Astrocyte (in vitro differentiated cells and primary cell): Measurements from ENCODE around the gene SH3PXD2B. TPM values are rescaled to one million over a fixed set of nuclear protein-coding genes. Genes with fewer than 3 reads are reported as not detected.

Experiments
- DNase-seq: peaks from one replicate; pipeline ENCODE4 v3.0.0-alpha.2; 2010; ENCODE audit warnings: low read depth
- FAIRE-seq: peaks from 2 replicates; lab custom pipeline; 2011; peaks lifted over from hg19 to GRCh38; lab: Jason Lieb, UNC
- H2AFZ ChIP-seq: 2 replicates; pipeline ENCODE4 v1.6.0; 2012; ENCODE audit warnings: low read depth, low read length, inconsistent platforms
- H3K27ac ChIP-seq: 2 replicates; pipeline ENCODE4 v1.5.1; 2011; ENCODE audit warnings: low read depth, low read length, inconsistent platforms
- H3K27me3 ChIP-seq: 2 replicates; pipeline ENCODE4 v1.6.0; 2011; ENCODE audit warnings: low read length, inconsistent platforms; ENCODE audit not compliant: insufficient read depth
- H3K36me3 ChIP-seq: 2 replicates; pipeline ENCODE4 v1.5.1; 2011; ENCODE audit warnings: low read length, inconsistent platforms; ENCODE audit not compliant: insufficient read depth
- H3K4me1 ChIP-seq: 2 replicates; pipeline ENCODE4 v1.5.1; 2011; ENCODE audit warnings: low read length, inconsistent platforms; ENCODE audit not compliant: insufficient read depth
- H3K4me2 ChIP-seq: 2 replicates; pipeline ENCODE4 v1.6.0; 2012; ENCODE audit warnings: low read length, inconsistent platforms
- H3K4me3 ChIP-seq: 2 replicates; pipeline ENCODE4 v1.5.1; 2011; ENCODE audit warnings: low read depth, mild to moderate bottlenecking, low read length, inconsistent platforms; ENCODE audit not compliant: insufficient read depth
- H3K79me2 ChIP-seq: 2 replicates; pipeline ENCODE4 v1.6.0; 2012; ENCODE audit warnings: mild to moderate bottlenecking, low read length, inconsistent platforms; ENCODE audit not compliant: insufficient read depth
- H3K9ac ChIP-seq: 2 replicates; pipeline ENCODE4 v1.6.0; 2012; ENCODE audit warnings: mild to moderate bottlenecking, low read length, inconsistent platforms
- H3K9me3 ChIP-seq: 2 replicates; pipeline ENCODE4 v1.5.1; 2012; ENCODE audit warnings: low read depth, mild to moderate bottlenecking, low read length, inconsistent platforms; ENCODE audit not compliant: insufficient read depth
- H4K20me1 ChIP-seq: 2 replicates; pipeline ENCODE4 v1.6.0; 2012; ENCODE audit warnings: low read length, inconsistent platforms; ENCODE audit not compliant: insufficient read depth
- H3K27ac Mint-ChIP-seq: one replicate; pipeline ENCODE4 v1.8.0; 2021; ENCODE audit warnings: mild to moderate bottlenecking, mixed read lengths; ENCODE audit not compliant: unreplicated experiment
- H3K27me3 Mint-ChIP-seq: one replicate; pipeline ENCODE4 v1.8.0; 2021; ENCODE audit warnings: low read depth, mixed read lengths; ENCODE audit not compliant: unreplicated experiment
- H3K36me3 Mint-ChIP-seq: one replicate; pipeline ENCODE4 v1.8.0; 2021; ENCODE audit warnings: low read depth, mixed read lengths; ENCODE audit not compliant: unreplicated experiment
- H3K4me1 Mint-ChIP-seq: one replicate; pipeline ENCODE4 v1.8.0; 2021; ENCODE audit warnings: low read depth, mixed read lengths; ENCODE audit not compliant: unreplicated experiment
- H3K4me3 Mint-ChIP-seq: one replicate; pipeline ENCODE4 v1.8.0; 2021; ENCODE audit warnings: mild to moderate bottlenecking, moderate library complexity, mixed read lengths; ENCODE audit not compliant: unreplicated experiment
- H3K9me3 Mint-ChIP-seq: one replicate; pipeline ENCODE4 v1.8.0; 2021; ENCODE audit warnings: mild to moderate bottlenecking, mixed read lengths; ENCODE audit not compliant: unreplicated experiment
- CTCF ChIP-seq: IDR thresholded peaks from 2 replicates; pipeline ENCODE4 v1.5.1; 2011; ENCODE audit warnings: low read depth, mild to moderate bottlenecking, inconsistent platforms, low read length, moderate library complexity; ENCODE audit not compliant: insufficient read depth
- EZH2 ChIP-seq: IDR thresholded peaks from 2 replicates; pipeline ENCODE4 v1.6.1; 2012; ENCODE audit warnings: mild to moderate bottlenecking, low read length, inconsistent platforms; ENCODE audit not compliant: insufficient read depth
- total RNA-seq: library from RNA; stranded (reverse); gene quantifications from 2 replicates; pipeline ENCODE4 v1.2.1, GENCODE V29; 2021

SH3PXD2B gene
- total RNA-seq, 1 donor from 2014 or later = 66.0 TPM

- Mint-ChIP-seq H3K4me1 (peaks cover under 1% of the 10 kb centered on the region), H3K9me3 (peaks cover 2% of the 10 kb centered on the region), H3K4me3 (no peak overlapping the region), H3K27ac (no peak overlapping the region), H3K36me3 (peaks cover 33% of the 10 kb centered on the region), H3K27me3 (no peaks in the 10 kb centered on the region)
- Histone ChIP-seq H3K9me3 (no peaks in the 10 kb centered on the region), H3K4me3 (no peak overlapping the region), H3K27ac (no peak overlapping the region), H3K36me3 (peaks cover 13% of the 10 kb centered on the region), H3K79me2 (no peaks in the 10 kb centered on the region), H4K20me1 (peaks cover 37% of the 10 kb centered on the region), H3K27me3 (no peaks in the 10 kb centered on the region), H3K4me1 (peaks cover 5% of the 10 kb centered on the region), H3K4me2 (no peak overlapping the region), H2AFZ (no peak overlapping the region), H3K9ac (no peak overlapping the region)
- DNase-seq = no peak
- TF ChIP-seq CTCF (no peak), EZH2 (no peak)
- FAIRE-seq = no peak
Observed at GRCh38 chr5:172388246-172388733, 66.0 kb downstream of the SH3PXD2B start.

DNA sequence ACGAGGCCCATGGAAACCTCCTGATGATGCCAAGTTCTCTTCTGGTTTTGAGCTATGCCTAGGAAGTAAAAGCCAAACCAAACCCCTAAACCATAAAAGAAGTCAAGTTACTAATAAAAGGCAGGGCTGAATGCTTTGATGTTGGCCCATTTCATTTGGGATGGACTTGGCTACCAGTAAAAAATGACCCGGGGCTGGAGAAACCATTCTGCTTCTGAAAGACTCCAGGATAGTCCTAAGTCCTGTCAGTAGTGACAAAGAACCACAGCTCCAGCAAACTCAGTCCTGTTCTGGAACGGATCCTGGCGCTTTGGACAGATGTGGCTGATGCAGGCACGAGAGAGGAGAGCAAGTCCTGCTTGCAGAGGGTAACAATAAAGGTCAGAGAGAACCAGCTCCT, 68.6 kb downstream of the SH3PXD2B start:
- no peak for TF ChIP-seq EZH2
- no peak for TF ChIP-seq CTCF
- FAIRE-seq = no peak
- Histone ChIP-seq H3K4me2 (no peak overlapping the region), H3K9ac (no peak overlapping the region), H4K20me1 (peaks cover 58% of the 10 kb centered on the region), H3K4me3 (no peak overlapping the region), H3K9me3 (no peaks in the 10 kb centered on the region), H3K4me1 (peaks cover 18% of the 10 kb centered on the region), H2AFZ (no peak overlapping the region), H3K27me3 (no peaks in the 10 kb centered on the region), H3K36me3 (peaks cover 9% of the 10 kb centered on the region), H3K27ac (no peak overlapping the region), H3K79me2 (no peaks in the 10 kb centered on the region)
- Mint-ChIP-seq H3K4me1 (peaks cover 4% of the 10 kb centered on the region), H3K27me3 (no peaks in the 10 kb centered on the region), H3K27ac (no peak overlapping the region), H3K36me3 (peaks cover 32% of the 10 kb centered on the region), H3K9me3 (peaks cover 2% of the 10 kb centered on the region), H3K4me3 (no peak overlapping the region)
- no peak for DNase-seq

- peaks cover 2% of the 10 kb centered on the region for H3K9me3 Mint-ChIP-seq
- H3K9ac ChIP-seq = no peak overlapping the region
- no peak overlapping the region for H3K4me3 ChIP-seq
- H3K27ac Mint-ChIP-seq = no peak overlapping the region
- H2AFZ ChIP-seq = no peak overlapping the region
- DNase-seq (no peak), FAIRE-seq (no peak)
- H3K27me3 ChIP-seq = no peaks in the 10 kb centered on the region
- peaks cover 4% of the 10 kb centered on the region for H3K4me1 Mint-ChIP-seq
- H3K36me3 ChIP-seq = peaks cover 14% of the 10 kb centered on the region
- H4K20me1 ChIP-seq = peaks cover 53% of the 10 kb centered on the region
- no peaks in the 10 kb centered on the region for H3K9me3 ChIP-seq
- H3K4me2 ChIP-seq = no peak overlapping the region
- no peak overlapping the region for H3K27ac ChIP-seq
- H3K4me3 Mint-ChIP-seq = no peak overlapping the region
- H3K27me3 Mint-ChIP-seq = no peaks in the 10 kb centered on the region
- H3K4me1 ChIP-seq = peaks cover 20% of the 10 kb centered on the region
- H3K79me2 ChIP-seq = no peaks in the 10 kb centered on the region
- TF ChIP-seq CTCF (no peak), EZH2 (no peak)
- peaks cover 37% of the 10 kb centered on the region for H3K36me3 Mint-ChIP-seq
Observed at GRCh38 chr5:172385010-172385563, 69.2 kb downstream of the SH3PXD2B start.
